HEK293 (cell line): ENCODE results near the gene LSM14B.

ENCODE experiments used
- BCL11A ChIP-seq: fragments of 450-650 bp; formaldehyde crosslinking; IDR thresholded peaks from 2 replicates; pipeline ENCODE4 v1.5.1; 2016; ENCODE audit warnings: low read depth, missing biosample characterization, missing genetic modification characterization
- BCL6B ChIP-seq: fragments of 450-650 bp; formaldehyde crosslinking; IDR thresholded peaks from 2 replicates; pipeline ENCODE4 v1.5.1; 2017; ENCODE audit warnings: missing biosample characterization, missing genetic modification characterization
- HOXD13 ChIP-seq: sonication (generic); formaldehyde crosslinking; IDR thresholded peaks from 2 replicates; pipeline ENCODE4 v1.8.0; 2022; ENCODE audit warnings: missing genetic modification reagents, borderline replicate concordance
- MZF1 ChIP-seq: fragments of 450-650 bp; formaldehyde crosslinking; IDR thresholded peaks from 2 replicates; pipeline ENCODE4 v1.5.1; 2017; ENCODE audit warnings: missing biosample characterization, missing genetic modification characterization, borderline replicate concordance
- PRDM4 ChIP-seq: fragments of 450-650 bp; formaldehyde crosslinking; IDR thresholded peaks from 2 replicates; pipeline ENCODE4 v1.5.1; 2017; ENCODE audit warnings: missing biosample characterization, missing genetic modification characterization
- RBAK ChIP-seq: fragments of 450-650 bp; formaldehyde crosslinking; IDR thresholded peaks from 2 replicates; pipeline ENCODE4 v1.5.1; 2016; ENCODE audit warnings: missing biosample characterization, missing genetic modification characterization
- ZNF202 ChIP-seq: fragments of 450-650 bp; formaldehyde crosslinking; IDR thresholded peaks from 2 replicates; pipeline ENCODE4 v1.5.1; 2016; ENCODE audit warnings: missing biosample characterization, missing genetic modification characterization, borderline replicate concordance
- ZNF24 ChIP-seq: fragments of 450-650 bp; formaldehyde crosslinking; IDR thresholded peaks from 2 replicates; pipeline ENCODE4 v1.5.1; 2016; ENCODE audit warnings: missing biosample characterization, missing genetic modification characterization
- ZNF530 ChIP-seq: fragments of 450-650 bp; formaldehyde crosslinking; IDR thresholded peaks from 2 replicates; pipeline ENCODE4 v1.5.1; 2016; ENCODE audit warnings: low read depth, missing biosample characterization, missing genetic modification characterization
- ZNF548 ChIP-seq: fragments of 450-650 bp; formaldehyde crosslinking; IDR thresholded peaks from 2 replicates; pipeline ENCODE4 v1.5.1; 2016; ENCODE audit warnings: missing biosample characterization, missing genetic modification characterization
- ZNF555 ChIP-seq: fragments of 450-650 bp; formaldehyde crosslinking; conservative IDR thresholded peaks from 2 replicates; pipeline ENCODE4 v1.5.1; 2017; ENCODE audit warnings: missing biosample characterization, mild to moderate bottlenecking, missing genetic modification characterization, inconsistent platforms
- ZNF645 ChIP-seq: fragments of 450-650 bp; formaldehyde crosslinking; IDR thresholded peaks from 2 replicates; pipeline ENCODE4; 2016; ENCODE audit warnings: missing biosample characterization, missing genetic modification characterization
- ZNF837 ChIP-seq: fragments of 450-650 bp; formaldehyde crosslinking; IDR thresholded peaks from 2 replicates; pipeline ENCODE4 v1.5.1; 2016; ENCODE audit warnings: missing biosample characterization, missing genetic modification characterization
- ZSCAN4 ChIP-seq: fragments of 450-650 bp; formaldehyde crosslinking; IDR thresholded peaks from 2 replicates; pipeline ENCODE4 v1.5.1; 2017; ENCODE audit warnings: missing biosample characterization, missing genetic modification characterization
- TF ChIP-seq, protein P1 (sequence below): fragments of 450-650 bp; formaldehyde crosslinking; IDR thresholded peaks from 2 replicates; pipeline ENCODE4 v1.5.1; 2016; ENCODE audit warnings: missing biosample characterization, missing genetic modification characterization
- TF ChIP-seq, protein P2 (sequence below): fragments of 450-650 bp; IDR thresholded peaks from 2 replicates; pipeline ENCODE4 v1.5.1; 2018; ENCODE audit warnings: missing biosample characterization, mild to moderate bottlenecking, missing genetic modification characterization
- TF ChIP-seq, protein P3 (sequence below): fragments of 450-650 bp; formaldehyde crosslinking; IDR thresholded peaks from 2 replicates; pipeline ENCODE4 v1.5.1; 2016; ENCODE audit warnings: missing biosample characterization, missing genetic modification characterization
- TF ChIP-seq, protein P4 (sequence below): fragments of 450-650 bp; formaldehyde crosslinking; IDR thresholded peaks from 2 replicates; pipeline ENCODE4 v1.5.1; 2016; ENCODE audit warnings: missing biosample characterization, missing genetic modification characterization, borderline replicate concordance

Gene LSM14B

DNA sequence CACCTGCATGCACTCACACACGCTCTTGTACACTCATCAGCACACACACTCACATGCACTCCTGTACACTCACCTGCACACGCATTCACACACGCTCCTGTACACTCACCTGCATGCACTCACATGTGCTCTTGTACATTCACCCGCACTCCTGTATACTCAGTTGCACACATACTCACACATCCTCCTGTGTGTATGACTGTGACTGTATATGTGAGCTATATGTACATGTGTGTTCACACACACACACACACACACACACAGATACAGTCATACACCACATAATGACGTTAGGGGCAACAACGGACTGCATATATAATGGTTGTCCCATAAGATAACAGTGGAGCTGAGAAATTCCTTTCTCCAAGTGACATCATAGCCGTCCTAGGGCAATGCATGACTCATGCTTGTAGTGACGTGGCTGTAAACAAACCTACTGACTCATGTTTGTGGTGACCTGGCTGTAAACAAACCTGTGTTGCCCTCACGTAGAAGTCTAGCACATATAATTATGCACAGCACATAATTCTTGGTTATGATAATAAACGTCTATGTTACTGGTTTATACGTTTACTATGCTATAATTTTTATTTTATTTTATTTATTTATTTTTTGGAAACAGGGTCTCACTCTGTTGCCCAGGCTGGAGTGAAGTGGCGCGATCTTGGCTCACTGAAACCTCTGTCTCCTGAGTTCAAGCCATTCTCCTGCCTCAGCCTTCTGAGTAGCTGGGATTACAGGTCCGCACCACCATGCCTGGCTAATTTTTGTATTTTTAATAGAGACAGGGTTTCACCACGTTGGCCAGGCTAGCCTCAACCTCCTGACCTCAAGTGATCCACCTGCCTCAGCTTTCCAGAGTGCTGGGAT is 33.8 kb upstream of the LSM14B start (continued):
- TF ChIP-seq PRDM4 = no peak
- no peak for TF ChIP-seq RBAK (tag by site-specific recombination)
- TF ChIP-seq, protein P1, sequence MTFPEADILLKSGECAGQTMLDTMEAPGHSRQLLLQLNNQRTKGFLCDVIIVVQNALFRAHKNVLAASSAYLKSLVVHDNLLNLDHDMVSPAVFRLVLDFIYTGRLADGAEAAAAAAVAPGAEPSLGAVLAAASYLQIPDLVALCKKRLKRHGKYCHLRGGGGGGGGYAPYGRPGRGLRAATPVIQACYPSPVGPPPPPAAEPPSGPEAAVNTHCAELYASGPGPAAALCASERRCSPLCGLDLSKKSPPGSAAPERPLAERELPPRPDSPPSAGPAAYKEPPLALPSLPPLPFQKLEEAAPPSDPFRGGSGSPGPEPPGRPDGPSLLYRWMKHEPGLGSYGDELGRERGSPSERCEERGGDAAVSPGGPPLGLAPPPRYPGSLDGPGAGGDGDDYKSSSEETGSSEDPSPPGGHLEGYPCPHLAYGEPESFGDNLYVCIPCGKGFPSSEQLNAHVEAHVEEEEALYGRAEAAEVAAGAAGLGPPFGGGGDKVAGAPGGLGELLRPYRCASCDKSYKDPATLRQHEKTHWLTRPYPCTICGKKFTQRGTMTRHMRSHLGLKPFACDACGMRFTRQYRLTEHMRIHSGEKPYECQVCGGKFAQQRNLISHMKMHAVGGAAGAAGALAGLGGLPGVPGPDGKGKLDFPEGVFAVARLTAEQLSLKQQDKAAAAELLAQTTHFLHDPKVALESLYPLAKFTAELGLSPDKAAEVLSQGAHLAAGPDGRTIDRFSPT (tag by site-specific recombination) = peak; percentile 99
- TF ChIP-seq ZNF548 (tag by site-specific recombination) = no peak
- peak; percentile 83 for TF ChIP-seq ZSCAN4 (tag by site-specific recombination)
- no peak for TF ChIP-seq ZNF202 (tag by site-specific recombination)
- TF ChIP-seq, protein P2, sequence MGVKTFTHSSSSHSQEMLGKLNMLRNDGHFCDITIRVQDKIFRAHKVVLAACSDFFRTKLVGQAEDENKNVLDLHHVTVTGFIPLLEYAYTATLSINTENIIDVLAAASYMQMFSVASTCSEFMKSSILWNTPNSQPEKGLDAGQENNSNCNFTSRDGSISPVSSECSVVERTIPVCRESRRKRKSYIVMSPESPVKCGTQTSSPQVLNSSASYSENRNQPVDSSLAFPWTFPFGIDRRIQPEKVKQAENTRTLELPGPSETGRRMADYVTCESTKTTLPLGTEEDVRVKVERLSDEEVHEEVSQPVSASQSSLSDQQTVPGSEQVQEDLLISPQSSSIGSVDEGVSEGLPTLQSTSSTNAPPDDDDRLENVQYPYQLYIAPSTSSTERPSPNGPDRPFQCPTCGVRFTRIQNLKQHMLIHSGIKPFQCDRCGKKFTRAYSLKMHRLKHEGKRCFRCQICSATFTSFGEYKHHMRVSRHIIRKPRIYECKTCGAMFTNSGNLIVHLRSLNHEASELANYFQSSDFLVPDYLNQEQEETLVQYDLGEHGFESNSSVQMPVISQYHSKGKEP (tag by site-specific recombination) = no peak
- TF ChIP-seq, protein P3, sequence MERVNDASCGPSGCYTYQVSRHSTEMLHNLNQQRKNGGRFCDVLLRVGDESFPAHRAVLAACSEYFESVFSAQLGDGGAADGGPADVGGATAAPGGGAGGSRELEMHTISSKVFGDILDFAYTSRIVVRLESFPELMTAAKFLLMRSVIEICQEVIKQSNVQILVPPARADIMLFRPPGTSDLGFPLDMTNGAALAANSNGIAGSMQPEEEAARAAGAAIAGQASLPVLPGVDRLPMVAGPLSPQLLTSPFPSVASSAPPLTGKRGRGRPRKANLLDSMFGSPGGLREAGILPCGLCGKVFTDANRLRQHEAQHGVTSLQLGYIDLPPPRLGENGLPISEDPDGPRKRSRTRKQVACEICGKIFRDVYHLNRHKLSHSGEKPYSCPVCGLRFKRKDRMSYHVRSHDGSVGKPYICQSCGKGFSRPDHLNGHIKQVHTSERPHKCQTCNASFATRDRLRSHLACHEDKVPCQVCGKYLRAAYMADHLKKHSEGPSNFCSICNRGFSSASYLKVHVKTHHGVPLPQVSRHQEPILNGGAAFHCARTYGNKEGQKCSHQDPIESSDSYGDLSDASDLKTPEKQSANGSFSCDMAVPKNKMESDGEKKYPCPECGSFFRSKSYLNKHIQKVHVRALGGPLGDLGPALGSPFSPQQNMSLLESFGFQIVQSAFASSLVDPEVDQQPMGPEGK (tag by site-specific recombination) = peak; percentile 79
- no peak for TF ChIP-seq HOXD13 (CRISPR knock-in tag)
- peak; percentile 89 for TF ChIP-seq ZNF24
- TF ChIP-seq ZNF530 (tag by site-specific recombination) = no peak
- TF ChIP-seq BCL6B (tag by site-specific recombination) = no peak
- no peak for TF ChIP-seq ZNF837 (tag by site-specific recombination)
- TF ChIP-seq BCL11A (tag by site-specific recombination) = peak; percentile 93
- TF ChIP-seq ZNF645 = no peak
- TF ChIP-seq, protein P4, sequence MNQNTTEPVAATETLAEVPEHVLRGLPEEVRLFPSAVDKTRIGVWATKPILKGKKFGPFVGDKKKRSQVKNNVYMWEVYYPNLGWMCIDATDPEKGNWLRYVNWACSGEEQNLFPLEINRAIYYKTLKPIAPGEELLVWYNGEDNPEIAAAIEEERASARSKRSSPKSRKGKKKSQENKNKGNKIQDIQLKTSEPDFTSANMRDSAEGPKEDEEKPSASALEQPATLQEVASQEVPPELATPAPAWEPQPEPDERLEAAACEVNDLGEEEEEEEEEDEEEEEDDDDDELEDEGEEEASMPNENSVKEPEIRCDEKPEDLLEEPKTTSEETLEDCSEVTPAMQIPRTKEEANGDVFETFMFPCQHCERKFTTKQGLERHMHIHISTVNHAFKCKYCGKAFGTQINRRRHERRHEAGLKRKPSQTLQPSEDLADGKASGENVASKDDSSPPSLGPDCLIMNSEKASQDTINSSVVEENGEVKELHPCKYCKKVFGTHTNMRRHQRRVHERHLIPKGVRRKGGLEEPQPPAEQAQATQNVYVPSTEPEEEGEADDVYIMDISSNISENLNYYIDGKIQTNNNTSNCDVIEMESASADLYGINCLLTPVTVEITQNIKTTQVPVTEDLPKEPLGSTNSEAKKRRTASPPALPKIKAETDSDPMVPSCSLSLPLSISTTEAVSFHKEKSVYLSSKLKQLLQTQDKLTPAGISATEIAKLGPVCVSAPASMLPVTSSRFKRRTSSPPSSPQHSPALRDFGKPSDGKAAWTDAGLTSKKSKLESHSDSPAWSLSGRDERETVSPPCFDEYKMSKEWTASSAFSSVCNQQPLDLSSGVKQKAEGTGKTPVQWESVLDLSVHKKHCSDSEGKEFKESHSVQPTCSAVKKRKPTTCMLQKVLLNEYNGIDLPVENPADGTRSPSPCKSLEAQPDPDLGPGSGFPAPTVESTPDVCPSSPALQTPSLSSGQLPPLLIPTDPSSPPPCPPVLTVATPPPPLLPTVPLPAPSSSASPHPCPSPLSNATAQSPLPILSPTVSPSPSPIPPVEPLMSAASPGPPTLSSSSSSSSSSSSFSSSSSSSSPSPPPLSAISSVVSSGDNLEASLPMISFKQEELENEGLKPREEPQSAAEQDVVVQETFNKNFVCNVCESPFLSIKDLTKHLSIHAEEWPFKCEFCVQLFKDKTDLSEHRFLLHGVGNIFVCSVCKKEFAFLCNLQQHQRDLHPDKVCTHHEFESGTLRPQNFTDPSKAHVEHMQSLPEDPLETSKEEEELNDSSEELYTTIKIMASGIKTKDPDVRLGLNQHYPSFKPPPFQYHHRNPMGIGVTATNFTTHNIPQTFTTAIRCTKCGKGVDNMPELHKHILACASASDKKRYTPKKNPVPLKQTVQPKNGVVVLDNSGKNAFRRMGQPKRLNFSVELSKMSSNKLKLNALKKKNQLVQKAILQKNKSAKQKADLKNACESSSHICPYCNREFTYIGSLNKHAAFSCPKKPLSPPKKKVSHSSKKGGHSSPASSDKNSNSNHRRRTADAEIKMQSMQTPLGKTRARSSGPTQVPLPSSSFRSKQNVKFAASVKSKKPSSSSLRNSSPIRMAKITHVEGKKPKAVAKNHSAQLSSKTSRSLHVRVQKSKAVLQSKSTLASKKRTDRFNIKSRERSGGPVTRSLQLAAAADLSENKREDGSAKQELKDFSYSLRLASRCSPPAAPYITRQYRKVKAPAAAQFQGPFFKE (tag by site-specific recombination) = no peak
- no peak for TF ChIP-seq ZNF555 (tag by site-specific recombination)
- TF ChIP-seq MZF1 (tag by site-specific recombination) = no peak
